Fibroblast of mammary gland (primary cell): Measurements from ENCODE around the gene TBL2.
"Not testable (repeated sequence)": the region's sequence is repeated elsewhere in the genome, so short reads cannot be mapped to it uniquely, and the experiment has no call there.

Source experiments
- DNase-seq: peaks from one replicate; pipeline ENCODE4 v3.0.0-alpha.2; 2010; ENCODE audit warnings: low read depth
- H3K4me3 ChIP-seq: 2 replicates; pipeline ENCODE4 v1.5.1; 2011; ENCODE audit warnings: low read depth, mild to moderate bottlenecking, low read length, moderate library complexity; ENCODE audit not compliant: control insufficient read depth
- CTCF ChIP-seq: conservative IDR thresholded peaks from 2 replicates; pipeline ENCODE4 v1.5.1; 2011; ENCODE audit warnings: low read depth, low read length, inconsistent platforms; ENCODE audit not compliant: control insufficient read depth, insufficient read depth

TBL2 gene

GRCh38 chr7:73613954-73614735, 35.8 kb upstream of the TBL2 start:
- no peak for DNase-seq
- no peak overlapping the region for H3K4me3 ChIP-seq
- TF ChIP-seq CTCF: no peak

- H3K4me3 ChIP-seq: no peak overlapping the region
- peak; percentile 16 for TF ChIP-seq CTCF
- DNase-seq: peak; percentile 43
Measured at GRCh38 chr7:73612598-73613269, 34.4 kb upstream of the TBL2 start.

- no peak for TF ChIP-seq CTCF
- H3K4me3 ChIP-seq: no peak overlapping the region
- DNase-seq: no peak
Measured at GRCh38 chr7:73611017-73611555, 32.7 kb upstream of the TBL2 start.

GRCh38 chr7:73610105-73610504, 31.7 kb upstream of the TBL2 start:
- no peak for TF ChIP-seq CTCF
- DNase-seq: no peak
- H3K4me3 ChIP-seq: no peak overlapping the region

GRCh38 chr7:73607692-73607983, 29.3 kb upstream of the TBL2 start:
- H3K4me3 ChIP-seq, DNase-seq: not testable (repeated sequence)

GRCh38 chr7:73606801-73607691, 28.7 kb upstream of the TBL2 start:
- TF ChIP-seq CTCF: peak; percentile 88
- DNase-seq: peak; percentile 21
- H3K4me3 ChIP-seq: no peak overlapping the region
